ENCODE results near the gene GK2.

DNA sequence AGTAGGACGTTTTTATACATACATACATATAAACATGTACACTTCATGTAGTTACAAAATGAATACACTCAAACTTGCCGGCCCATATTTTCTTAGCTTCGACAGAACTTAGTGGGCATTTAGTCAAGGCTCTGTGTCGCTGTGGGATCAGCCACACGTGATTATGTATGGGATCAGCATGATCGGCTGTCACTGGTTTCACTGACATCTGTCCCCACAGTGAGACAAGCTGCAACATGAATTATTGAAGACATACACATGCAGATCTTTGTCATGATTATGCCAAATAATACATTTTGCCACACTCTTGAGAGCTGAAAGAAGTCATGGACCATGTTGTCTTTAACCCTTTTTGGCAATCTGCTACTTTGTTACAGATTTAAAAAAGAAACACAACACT is 44.0 kb downstream of the GK2 start:
- TF ChIP-seq, protein P1, sequence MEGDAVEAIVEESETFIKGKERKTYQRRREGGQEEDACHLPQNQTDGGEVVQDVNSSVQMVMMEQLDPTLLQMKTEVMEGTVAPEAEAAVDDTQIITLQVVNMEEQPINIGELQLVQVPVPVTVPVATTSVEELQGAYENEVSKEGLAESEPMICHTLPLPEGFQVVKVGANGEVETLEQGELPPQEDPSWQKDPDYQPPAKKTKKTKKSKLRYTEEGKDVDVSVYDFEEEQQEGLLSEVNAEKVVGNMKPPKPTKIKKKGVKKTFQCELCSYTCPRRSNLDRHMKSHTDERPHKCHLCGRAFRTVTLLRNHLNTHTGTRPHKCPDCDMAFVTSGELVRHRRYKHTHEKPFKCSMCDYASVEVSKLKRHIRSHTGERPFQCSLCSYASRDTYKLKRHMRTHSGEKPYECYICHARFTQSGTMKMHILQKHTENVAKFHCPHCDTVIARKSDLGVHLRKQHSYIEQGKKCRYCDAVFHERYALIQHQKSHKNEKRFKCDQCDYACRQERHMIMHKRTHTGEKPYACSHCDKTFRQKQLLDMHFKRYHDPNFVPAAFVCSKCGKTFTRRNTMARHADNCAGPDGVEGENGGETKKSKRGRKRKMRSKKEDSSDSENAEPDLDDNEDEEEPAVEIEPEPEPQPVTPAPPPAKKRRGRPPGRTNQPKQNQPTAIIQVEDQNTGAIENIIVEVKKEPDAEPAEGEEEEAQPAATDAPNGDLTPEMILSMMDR (conservative IDR thresholded peaks at IDR 0.05): no peak
- TF ChIP-seq EZH2 (IDR thresholded peaks at IDR 0.05; ENCODE audit: low read depth): no peak

Measured in PC-9 (cell line).